ENCODE results near the gene WIPI1. TPM values are rescaled to one million over a fixed set of nuclear protein-coding genes. Genes with fewer than 3 reads are reported as not detected.

Gene WIPI1
- total and polyA plus RNA-seq, 2 of the 13 experiments (the other 11 are each of a cell fraction or from before 2014, with no cell fraction given): 29.4 to 141 TPM

DNA sequence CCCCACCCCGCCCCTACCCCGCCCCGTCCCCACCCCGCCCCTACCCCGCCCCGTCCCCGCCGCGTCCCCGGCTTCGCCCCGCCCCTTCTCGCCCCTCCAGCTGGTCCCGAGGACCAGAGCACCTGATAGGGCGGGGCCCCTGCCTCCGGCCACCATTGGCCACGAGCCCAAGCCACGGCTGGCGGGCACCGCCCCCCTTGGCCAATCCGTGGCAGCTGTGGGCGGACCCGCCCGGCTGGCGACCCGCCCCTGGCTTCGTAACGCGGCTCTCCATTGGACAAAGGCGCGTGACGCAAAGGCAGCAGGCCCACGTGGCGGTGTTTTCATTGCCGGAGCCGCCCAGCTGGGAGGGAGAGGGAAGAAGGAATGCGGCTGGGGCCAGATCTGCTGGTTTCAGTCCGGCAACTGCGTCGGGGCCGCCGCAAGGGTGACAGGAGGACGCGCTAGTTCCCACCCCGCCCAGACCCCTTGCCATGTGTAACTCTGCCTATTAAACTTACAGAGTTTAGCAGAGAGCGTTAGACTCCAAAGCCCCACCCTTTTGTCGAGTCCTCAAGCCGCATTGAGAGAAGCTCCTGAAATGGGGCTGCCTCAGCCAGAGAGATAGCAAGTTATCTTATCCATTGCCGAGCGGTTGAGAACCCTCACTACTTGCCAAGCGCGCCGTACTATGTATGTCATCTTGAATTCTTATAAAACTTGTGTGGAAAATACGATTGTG is 403 bp upstream of the WIPI1 start (continued):
- TF ChIP-seq ZNF281 (CRISPR knock-in tag; IDR thresholded peaks at IDR 0.05; ENCODE audit: borderline replicate concordance): peak; percentile 55; the same call in 1 of the 2 replicates
- TF ChIP-seq REST (IDR thresholded peaks at IDR 0.05; ENCODE audit: borderline replicate concordance in 1 of 2, low read depth in 1 of 2, low read length in 2 of 2): no peak
- peak; percentile 79; the same call in 1 of the 2 replicates for TF ChIP-seq PCBP1 (IDR thresholded peaks at IDR 0.05; ENCODE audit: borderline replicate concordance, low read depth, low read length)
- TF ChIP-seq SIX4 (CRISPR knock-in tag; IDR thresholded peaks at IDR 0.05): 0 out of 2 replicates have a peak, but pooled peaks have one; percentile 31
- TF ChIP-seq ZNF777 (CRISPR knock-in tag; IDR thresholded peaks at IDR 0.05): no peak
- 0 out of 2 replicates have a peak, but pooled peaks have one; percentile 15 for TF ChIP-seq KAT7 (CRISPR knock-in tag; IDR thresholded peaks at IDR 0.05; ENCODE audit: borderline replicate concordance)
- TF ChIP-seq, protein P1, sequence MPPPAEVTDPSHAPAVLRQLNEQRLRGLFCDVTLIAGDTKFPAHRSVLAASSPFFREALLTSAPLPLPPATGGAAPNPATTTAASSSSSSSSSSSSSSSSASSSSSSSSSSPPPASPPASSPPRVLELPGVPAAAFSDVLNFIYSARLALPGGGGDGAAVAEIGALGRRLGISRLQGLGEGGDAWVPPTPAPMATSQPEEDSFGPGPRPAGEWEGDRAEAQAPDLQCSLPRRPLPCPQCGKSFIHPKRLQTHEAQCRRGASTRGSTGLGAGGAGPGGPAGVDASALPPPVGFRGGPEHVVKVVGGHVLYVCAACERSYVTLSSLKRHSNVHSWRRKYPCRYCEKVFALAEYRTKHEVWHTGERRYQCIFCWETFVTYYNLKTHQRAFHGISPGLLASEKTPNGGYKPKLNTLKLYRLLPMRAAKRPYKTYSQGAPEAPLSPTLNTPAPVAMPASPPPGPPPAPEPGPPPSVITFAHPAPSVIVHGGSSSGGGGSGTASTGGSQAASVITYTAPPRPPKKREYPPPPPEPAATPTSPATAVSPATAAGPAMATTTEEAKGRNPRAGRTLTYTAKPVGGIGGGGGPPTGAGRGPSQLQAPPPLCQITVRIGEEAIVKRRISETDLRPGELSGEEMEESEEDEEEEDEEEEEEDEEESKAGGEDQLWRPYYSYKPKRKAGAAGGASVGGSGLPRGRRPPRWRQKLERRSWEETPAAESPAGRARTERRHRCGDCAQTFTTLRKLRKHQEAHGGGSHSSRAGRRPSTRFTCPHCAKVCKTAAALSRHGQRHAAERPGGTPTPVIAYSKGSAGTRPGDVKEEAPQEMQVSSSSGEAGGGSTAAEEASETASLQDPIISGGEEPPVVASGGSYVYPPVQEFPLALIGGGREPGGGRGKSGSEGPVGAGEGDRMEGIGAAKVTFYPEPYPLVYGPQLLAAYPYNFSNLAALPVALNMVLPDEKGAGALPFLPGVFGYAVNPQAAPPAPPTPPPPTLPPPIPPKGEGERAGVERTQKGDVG (CRISPR knock-in tag; IDR thresholded peaks at IDR 0.05; ENCODE audit: borderline replicate concordance): no peak
- peak; percentile 91 for TF ChIP-seq ZNF792 (CRISPR knock-in tag; IDR thresholded peaks at IDR 0.05)
- TF ChIP-seq MEIS1 (CRISPR knock-in tag; IDR thresholded peaks at IDR 0.05; ENCODE audit: borderline replicate concordance): 0 out of 2 replicates have a peak, but pooled peaks have one; percentile 52
- no peak for TF ChIP-seq LCORL (IDR thresholded peaks at IDR 0.05)
- 0 out of 2 replicates have a peak, but pooled peaks have one; percentile 69 for TF ChIP-seq LCORL (CRISPR knock-in tag; IDR thresholded peaks at IDR 0.05)
- peak; percentile 62 to 82 for TF ChIP-seq POLR2A (IDR thresholded peaks at IDR 0.05; ENCODE audit: insufficient read depth in 1 of 2, low read depth in 2 of 2, low read length in 2 of 2)
- TF ChIP-seq SAP130 (CRISPR knock-in tag; IDR thresholded peaks at IDR 0.05; ENCODE audit: low read depth): peak; percentile 100
- 0 out of 2 replicates have a peak, but pooled peaks have one; percentile 66 for TF ChIP-seq ZNF225 (CRISPR knock-in tag; IDR thresholded peaks at IDR 0.05)
- no peak; the same call in 1 of the 2 replicates for TF ChIP-seq HNF4G (IDR thresholded peaks at IDR 0.05; ENCODE audit: borderline replicate concordance, low read depth, low read length)
- 0 out of 2 replicates have a peak, but pooled peaks have one; percentile 25 for TF ChIP-seq HNF4G (CRISPR knock-in tag; IDR thresholded peaks at IDR 0.05; ENCODE audit: borderline replicate concordance, low read depth)
- TF ChIP-seq ZNF30 (CRISPR knock-in tag; IDR thresholded peaks at IDR 0.05): no peak
- TF ChIP-seq ARHGAP35 (CRISPR knock-in tag; IDR thresholded peaks at IDR 0.05; ENCODE audit: borderline replicate concordance): 0 out of 2 replicates have a peak, but pooled peaks have one; percentile 50
- TF ChIP-seq ATRX (CRISPR knock-in tag; IDR thresholded peaks at IDR 0.05; ENCODE audit: borderline replicate concordance): no peak

All from HepG2 (cell line).